MV-4-11 (cell line): ENCODE results near the gene MARF1.
"Not testable (repeated sequence)": the region's sequence is repeated elsewhere in the genome, so short reads cannot be mapped to it uniquely, and the experiment has no call there.

ENCODE experiments used
- DNase-seq: peaks from one replicate; lab custom pipeline; 2025; lab: John Stamatoyannopoulos, UW

The MARF1 gene

GRCh38 chr16:15573274-15573895 is 69.6 kb downstream of the MARF1 start:
- DNase-seq = no peak

DNA sequence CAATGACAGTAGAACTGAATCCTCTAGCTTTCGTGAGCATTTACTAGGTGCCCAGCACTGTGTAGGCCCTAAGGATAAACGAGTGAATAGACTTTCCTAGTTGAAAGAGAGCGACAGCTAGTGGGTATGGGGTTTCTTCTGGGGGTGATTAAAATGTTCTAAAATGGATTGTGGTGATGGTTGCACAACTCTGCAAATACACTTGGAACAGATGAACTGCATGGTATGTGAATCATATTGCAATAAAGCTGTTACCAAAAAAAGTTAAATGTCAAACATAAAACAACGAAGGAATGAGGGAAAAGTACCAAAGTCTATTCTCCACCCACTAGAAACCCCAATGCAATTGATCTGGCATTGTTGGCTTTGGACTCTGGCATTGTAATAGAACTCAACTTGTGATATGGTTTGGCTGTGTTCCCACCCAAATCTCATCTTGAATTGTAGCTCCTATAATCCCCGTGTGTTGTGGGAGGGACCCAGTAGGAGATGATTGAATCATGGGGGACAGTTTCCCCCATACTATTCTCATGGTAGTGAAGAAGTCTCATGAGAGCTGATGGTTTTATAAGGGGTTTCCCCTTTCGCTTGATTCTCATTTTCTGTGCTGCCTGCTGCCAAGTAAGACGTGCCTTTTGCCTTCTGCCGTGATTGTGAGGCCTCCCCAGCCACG is 70.5 kb downstream of the MARF1 start:
- DNase-seq = peak; percentile 87

- DNase-seq = peak; percentile 66
Observed at GRCh38 chr16:15571557-15571956, 71.4 kb downstream of the MARF1 start.

DNA sequence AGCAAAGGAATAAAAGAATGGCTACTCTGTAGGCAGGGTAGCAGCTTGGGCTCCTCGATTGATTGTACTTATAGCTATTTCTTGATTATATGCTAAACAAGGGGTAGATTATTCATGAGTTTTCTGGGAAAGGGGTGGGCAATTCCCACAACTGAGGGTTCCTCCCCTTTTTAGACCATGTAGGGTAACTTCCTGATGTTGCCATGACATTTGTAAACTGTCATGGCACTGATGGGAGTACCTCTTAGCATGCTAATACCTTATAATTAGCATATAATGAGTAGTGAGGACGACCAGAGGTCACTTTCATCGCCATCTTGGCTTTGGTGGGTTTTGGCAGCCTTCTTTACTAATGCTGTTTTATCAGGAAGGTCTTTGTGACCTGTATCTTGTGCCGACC is 72.3 kb downstream of the MARF1 start:
- not testable (repeated sequence) for DNase-seq

DNA sequence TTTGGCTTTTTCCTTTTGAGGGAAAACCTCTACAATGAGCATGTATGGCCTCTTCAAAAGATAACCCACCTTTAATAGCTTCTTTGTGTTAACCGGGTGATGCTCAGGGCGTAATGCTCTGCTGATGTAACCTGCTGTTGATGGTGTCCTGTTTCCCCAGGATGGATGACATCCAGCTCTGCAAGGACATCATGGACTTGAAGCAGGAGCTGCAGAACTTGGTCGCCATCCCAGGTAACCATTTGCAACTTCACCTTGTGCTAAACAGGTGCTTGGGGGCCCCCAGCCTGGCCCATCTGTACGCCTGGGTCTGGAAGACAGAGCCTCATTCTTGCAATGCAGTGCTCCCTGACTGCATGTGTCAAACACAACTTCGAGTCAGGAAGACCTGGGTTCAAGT is 75.1 kb downstream of the MARF1 start:
- DNase-seq = no peak

DNA sequence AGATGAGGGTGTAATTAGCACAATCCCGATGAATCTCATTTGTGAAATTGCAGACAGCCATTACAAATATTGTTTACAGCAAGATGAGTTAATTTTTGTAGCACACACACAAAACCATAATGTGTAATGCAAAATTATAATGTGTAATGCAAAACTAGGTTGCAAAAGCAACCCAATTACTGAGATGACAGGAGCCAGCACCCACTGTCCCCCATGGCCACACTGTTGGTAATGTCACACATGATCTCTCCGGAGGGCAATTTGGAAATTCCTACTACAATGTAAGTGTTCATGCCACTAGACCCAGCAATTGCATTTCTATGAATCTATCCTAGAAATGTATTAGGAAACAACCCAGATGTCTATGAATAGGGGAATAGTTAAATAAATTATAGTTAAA is 76.9 kb downstream of the MARF1 start:
- no peak for DNase-seq

GRCh38 chr16:15564604-15565339 is 78.2 kb downstream of the MARF1 start:
- no peak for DNase-seq

- DNase-seq = no peak
Observed at GRCh38 chr16:15559176-15559575, 83.8 kb downstream of the MARF1 start.

- DNase-seq = no peak
Observed at GRCh38 chr16:15557258-15557657, 85.7 kb downstream of the MARF1 start.

- DNase-seq = no peak
Observed at GRCh38 chr16:15556130-15556529, 86.8 kb downstream of the MARF1 start.

GRCh38 chr16:15553313-15554088 is 89.5 kb downstream of the MARF1 start:
- no peak for DNase-seq

DNA sequence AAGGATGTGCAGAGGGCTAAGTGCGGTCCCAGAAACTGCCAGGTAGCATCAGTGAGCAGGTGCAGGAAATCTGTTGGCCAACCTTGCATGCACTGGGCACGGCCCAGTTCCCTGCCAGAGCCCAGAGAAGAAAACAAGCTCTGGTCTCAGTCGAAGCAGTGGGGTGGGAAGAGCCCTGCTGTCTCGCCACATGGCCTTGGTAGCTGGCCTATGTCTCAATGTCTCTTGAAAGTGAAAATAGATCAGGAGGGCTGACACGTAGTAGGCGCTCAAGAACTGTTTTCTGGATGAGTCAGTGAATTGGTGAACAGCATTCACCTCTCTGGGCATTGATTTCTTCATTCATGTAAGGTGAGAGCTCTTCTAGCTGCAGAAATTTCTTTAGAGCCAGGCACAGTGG is 90.4 kb downstream of the MARF1 start:
- DNase-seq = no peak

- no peak for DNase-seq
Observed at GRCh38 chr16:15548482-15548891, 94.5 kb downstream of the MARF1 start.

- DNase-seq = no peak
Observed at GRCh38 chr16:15547768-15548096, 95.2 kb downstream of the MARF1 start.

- DNase-seq = not testable (repeated sequence)
Observed at GRCh38 chr16:15547072-15547767, 95.7 kb downstream of the MARF1 start.

GRCh38 chr16:15545544-15545943 is 97.4 kb downstream of the MARF1 start:
- peak; percentile 39 for DNase-seq

DNA sequence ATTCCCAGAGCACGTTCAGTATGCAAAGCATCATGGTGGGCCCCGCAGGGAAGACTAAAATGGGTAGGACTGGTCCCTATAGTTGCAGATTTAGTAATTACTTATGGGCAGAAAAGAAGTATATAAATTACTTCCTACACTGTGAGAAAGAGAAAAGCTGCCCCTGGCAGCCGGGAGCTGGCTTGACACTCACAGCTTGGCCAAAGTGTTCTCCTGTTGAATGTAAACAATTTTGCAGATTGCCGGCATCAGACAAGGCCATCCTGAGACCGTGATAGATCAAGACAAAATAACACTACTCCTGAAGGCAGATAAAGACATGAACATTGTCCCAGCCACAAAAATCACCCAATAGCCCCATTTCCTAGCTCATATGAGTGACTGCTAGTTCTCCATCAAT is 98.5 kb downstream of the MARF1 start:
- no peak for DNase-seq
